Eye (tissue), 1 donor: ENCODE results near the gene VIL1.
A peak's percentile ranks its signal among the peaks of the same experiment; 100 is the strongest.

Experiments
- DNase-seq: peaks from one replicate; pipeline ENCODE4 v3.0.0-alpha.2; 2015

VIL1 gene

DNA sequence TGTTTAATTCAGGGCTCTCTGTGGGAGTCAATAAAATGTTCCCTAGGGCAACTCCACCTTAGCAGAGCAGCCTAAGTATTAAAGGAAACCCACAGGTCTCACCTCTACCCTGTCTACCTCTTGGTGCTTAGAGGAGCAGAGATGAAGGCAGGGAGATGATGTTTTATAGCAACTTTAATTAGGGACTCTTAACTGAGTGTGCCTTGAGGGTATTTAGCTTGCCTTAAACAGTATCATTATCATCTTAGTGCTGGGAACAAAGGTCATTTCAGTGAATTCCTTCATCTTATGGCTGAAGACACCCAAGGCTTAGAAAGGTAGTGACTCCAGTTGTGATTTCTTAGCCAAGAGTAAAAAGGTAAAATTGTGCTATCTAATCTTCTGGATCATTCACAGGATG is 26.7 kb downstream of the VIL1 start:
- DNase-seq: no peak

- DNase-seq: no peak
Measured at GRCh38 chr2:218446547-218446946, 27.6 kb downstream of the VIL1 start.

DNA sequence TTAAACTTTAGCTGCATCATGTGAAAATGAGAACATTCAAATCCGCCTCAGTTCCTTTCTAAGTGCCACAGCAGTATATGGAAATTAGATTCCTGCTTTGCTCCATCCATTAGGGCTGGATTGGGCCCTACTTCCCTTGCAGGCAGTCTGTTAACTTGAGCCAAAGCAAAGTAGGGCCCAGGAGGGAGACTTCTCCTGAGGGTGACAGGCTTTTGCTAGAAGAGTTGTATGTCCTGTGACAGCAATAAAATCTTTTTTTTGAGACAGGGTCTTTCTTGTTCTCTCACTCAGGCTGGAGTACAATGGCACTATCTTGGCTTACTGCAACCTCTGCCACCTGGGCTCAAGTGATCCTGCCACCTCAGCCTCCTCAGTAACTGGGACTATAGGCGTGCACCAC is 28.1 kb downstream of the VIL1 start:
- DNase-seq: no peak

GRCh38 chr2:218448934-218449333 is 30.0 kb downstream of the VIL1 start:
- DNase-seq: no peak

DNA sequence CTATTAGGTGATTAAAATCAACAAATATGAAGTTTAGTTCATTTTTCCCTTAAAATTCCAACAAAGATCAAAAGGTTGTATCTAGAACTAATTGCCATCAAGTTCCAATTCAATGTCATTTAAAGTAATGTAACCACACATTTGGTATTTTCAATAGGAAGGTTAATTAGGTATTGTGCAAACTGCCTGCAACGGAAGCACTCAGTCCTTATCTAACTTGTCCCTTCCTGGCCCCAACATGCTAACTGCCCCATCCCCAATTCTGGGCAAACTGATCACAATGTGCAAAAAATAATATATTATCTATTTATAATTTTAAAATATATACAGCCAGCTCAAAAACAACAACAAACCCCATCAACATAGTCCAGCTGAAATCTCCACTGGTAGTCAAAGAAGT is 33.2 kb downstream of the VIL1 start:
- DNase-seq: no peak

GRCh38 chr2:218456849-218457248 is 37.9 kb downstream of the VIL1 start:
- DNase-seq: no peak

GRCh38 chr2:218458598-218458997 is 39.7 kb downstream of the VIL1 start:
- DNase-seq: no peak

GRCh38 chr2:218465987-218466633 is 47.2 kb downstream of the VIL1 start:
- DNase-seq: peak; percentile 45

- no peak for DNase-seq
Measured at GRCh38 chr2:218470448-218470847, 51.5 kb downstream of the VIL1 start.

DNA sequence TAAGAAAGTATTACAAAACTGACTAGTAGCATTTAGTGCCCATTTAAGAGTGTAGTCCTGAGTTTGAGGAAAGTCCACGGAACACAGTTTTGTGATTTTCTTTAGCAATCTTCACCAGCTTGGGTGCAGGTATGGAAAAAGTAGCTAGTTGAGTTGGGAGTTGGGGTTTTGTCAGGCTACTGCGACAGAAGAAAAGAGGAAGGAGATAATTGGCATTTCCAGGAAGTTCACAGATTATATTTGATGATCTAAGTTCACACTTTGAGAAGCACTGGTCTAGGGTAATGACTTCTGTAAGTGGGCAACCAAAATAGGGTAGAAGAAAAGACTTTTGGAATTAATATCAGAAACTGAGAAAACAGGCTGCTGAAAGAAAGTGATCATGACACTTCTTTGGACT is 52.1 kb downstream of the VIL1 start:
- no peak for DNase-seq

DNA sequence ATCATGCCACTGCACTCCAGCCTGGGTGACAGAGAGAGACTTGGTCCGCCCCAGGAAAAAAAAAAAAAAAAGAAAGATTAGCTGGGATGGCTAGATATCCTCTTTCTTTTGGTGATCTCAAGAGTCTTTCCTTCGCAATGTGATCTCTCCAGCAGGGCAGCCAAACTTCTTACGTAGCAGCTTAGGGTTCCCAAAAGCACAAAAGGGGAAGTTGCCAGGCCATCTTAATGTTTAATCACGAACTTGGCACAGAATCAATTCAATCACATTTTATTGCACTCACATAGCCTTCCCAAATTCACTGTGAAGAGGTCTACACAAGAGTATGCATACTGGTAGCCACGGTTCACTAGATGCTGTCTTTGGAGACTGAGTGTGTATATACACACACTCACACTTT is 53.1 kb downstream of the VIL1 start:
- no peak for DNase-seq

DNA sequence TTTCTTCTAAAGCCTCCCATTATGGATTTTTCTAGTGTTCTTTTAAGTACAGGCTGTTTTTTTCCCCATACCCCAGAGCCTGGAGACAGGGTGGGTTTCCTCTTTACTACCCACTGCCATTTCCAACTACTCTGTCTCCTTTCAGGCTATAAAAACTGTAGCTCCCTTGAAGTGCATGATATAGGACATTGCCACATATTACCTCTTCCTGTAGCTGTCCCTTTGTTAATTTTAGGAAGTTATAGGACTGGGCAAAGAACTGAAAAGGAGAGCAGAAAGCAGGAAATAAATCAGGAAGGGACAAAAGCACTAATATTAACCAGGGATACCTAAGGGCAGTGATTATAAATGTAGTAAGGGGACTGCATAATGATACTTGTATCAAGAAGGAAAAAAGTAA is 54.1 kb downstream of the VIL1 start:
- DNase-seq: no peak

- DNase-seq: no peak
Measured at GRCh38 chr2:218474527-218474926, 55.6 kb downstream of the VIL1 start.

GRCh38 chr2:218476676-218477075 is 57.8 kb downstream of the VIL1 start:
- no peak for DNase-seq

DNA sequence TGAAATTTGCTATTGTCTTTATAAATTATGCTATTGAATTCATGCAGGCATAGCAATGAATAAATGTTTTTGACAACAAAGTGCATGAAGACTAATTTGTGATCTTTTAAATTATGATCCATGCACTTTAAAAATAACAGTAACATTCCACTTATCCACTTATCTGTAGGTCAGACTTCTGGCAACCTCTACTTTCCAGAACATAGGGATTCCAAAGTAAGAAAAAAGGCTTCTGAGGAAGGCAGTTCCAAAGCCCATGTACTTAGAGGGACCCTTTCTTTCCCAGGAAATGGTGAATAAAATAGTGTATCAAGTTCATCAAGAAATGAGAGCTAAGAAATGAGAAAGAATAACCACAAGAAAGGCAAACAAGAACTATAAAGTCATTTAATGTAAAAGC is 58.3 kb downstream of the VIL1 start:
- no peak for DNase-seq

DNA sequence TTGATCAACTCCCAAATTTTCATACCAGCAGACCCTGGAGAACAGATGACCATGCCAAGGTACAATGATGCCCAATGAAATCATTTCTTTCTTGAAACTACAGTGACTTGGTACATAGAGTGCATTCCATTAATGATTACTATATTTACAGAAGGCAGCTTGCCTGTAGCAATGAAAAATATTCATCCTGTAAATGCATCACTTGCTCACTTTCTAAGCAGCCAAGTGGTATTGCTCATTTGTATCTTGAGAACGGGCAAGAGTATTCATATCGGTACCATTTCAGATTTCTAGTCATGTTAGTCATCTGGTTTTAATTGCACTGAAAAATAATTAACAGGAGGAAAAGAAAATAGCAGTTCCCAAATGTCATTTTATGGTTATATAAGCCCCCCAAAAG is 59.6 kb downstream of the VIL1 start:
- DNase-seq: no peak

GRCh38 chr2:218479595-218479994 is 60.7 kb downstream of the VIL1 start:
- DNase-seq: no peak

DNA sequence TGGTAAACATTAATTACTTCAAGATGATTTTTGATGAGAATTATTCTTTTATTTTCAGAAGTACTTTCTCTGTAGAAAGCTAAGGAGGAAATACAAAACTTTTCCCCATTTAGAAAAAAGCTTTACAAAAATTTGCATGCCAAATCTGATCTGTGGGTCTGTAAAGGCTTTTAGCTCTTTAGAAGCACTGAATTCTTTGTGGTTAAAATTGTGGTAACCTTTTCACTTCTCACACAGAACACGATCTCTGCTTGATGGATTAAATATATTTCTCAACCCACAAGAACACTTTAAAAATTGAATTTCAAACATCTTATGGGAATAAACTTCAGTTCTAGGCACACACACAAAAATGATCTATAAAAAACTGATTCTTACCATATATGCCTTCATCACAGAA is 63.7 kb downstream of the VIL1 start:
- no peak for DNase-seq

DNA sequence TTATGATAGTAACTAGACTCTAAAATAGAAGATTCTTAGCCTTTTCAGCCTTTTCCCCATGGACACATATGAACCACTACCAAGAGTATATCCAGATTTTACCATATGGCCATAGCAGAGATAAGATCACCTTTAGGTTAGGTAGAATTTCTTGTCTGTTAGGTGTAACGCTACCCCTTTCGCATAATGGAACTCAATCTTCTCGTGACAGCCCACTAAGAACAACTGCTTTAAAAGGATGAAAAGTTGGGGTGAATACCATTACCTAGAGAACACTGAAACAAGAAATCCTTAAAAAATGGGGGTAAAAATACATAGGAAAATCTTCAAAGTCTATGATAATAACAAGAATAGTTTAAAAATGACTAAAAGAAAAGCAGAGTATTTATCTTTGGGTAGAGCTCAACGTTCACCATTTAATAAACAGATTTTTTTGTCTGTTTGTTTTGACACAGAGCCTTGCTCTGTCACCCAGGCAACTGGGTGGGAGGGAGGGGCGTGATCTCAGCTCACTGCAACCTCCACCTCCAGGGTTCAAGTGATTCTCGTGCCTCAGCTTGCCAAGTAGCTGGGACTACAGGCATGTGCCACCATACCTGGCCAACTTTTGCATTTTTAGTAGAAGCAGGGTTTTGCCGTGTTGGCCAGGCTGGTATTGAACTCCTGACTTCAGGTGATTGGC is 67.2 kb downstream of the VIL1 start:
- no peak for DNase-seq

DNA sequence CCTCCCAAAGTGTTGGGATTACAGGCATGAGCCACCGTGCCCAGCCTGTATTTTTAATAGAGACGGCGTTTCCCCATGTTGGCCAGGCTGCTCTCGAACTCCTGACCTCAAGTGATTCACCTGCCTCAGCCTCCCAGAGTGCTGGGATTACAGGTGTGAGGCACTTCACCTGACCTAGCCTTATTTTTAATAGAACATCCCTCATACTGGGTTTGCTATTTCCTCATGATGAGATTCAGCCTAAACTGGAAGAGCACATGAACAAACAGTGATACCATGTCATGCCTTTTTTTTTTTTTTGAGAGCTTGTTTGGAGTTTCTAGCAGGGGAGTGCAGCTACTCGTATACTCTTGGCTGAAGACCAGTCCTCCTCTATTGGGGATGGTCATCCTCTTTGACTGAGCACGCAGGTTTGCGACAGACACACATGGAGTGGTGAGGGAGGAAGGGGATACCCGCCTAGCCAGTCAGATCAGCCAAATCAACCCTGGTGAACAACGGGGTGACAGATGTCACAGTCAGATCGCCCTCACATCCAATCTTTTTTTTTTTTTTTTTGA is 81.7 kb downstream of the VIL1 start:
- no peak for DNase-seq

GRCh38 chr2:218501665-218502064 is 82.7 kb downstream of the VIL1 start:
- no peak for DNase-seq
